SK-N-SH treated with all-trans-retinoic acid at 6 μM for 48 hours (cell line): ENCODE data around the gene CLN5.

Experiments used
- ATAC-seq: fragments of 200-7000 bp; cut with Tn5 transposase; 3 replicates; pipeline ENCODE4 v1.9.1; 2020; ENCODE audit warnings: mild to moderate bottlenecking, moderate library complexity
- ARNTL ChIP-seq: fragments of 450-650 bp; formaldehyde crosslinking; IDR thresholded peaks from 2 replicates; pipeline ENCODE4 v1.5.0; 2020; ENCODE audit warnings: low read depth, mild to moderate bottlenecking, moderate library complexity, borderline replicate concordance
- CREB5 ChIP-seq: fragments of 250-450 bp; sonication (Bioruptor Pico); IDR thresholded peaks from 2 replicates; pipeline ENCODE4 v1.5.1; 2020; ENCODE audit warnings: low read depth, mild to moderate bottlenecking, moderate library complexity
- CSDC2 ChIP-seq: fragments of 250-450 bp; sonication (Bioruptor Pico); IDR thresholded peaks from 2 replicates; pipeline ENCODE4 v1.5.0; 2020; ENCODE audit warnings: mild to moderate bottlenecking, moderate library complexity
- CSRNP3 ChIP-seq: fragments of 250-450 bp; sonication (Bioruptor Pico); IDR thresholded peaks from 2 replicates; pipeline ENCODE4 v1.5.1; 2021; ENCODE audit warnings: mild to moderate bottlenecking, moderate library complexity
- ESRRG ChIP-seq: fragments of 250-450 bp; sonication (Bioruptor Pico); IDR thresholded peaks from 2 replicates; pipeline ENCODE4 v1.6.1; 2021; ENCODE audit warnings: mild to moderate bottlenecking
- GLIS3 ChIP-seq: fragments of 250-450 bp; sonication (Bioruptor Pico); IDR thresholded peaks from 2 replicates; pipeline ENCODE4 v1.5.0; 2020; ENCODE audit warnings: mild to moderate bottlenecking, moderate library complexity
- ISL1 ChIP-seq: fragments of 250-450 bp; sonication (Bioruptor Pico); IDR thresholded peaks from 2 replicates; pipeline ENCODE4 v2.1.2; 2022; ENCODE audit warnings: mild to moderate bottlenecking, moderate library complexity
- PATZ1 ChIP-seq: fragments of 250-450 bp; sonication (Bioruptor Pico); IDR thresholded peaks from 2 replicates; pipeline ENCODE4 v1.8.0; 2020; ENCODE audit warnings: mild to moderate bottlenecking, moderate library complexity, borderline replicate concordance
- POU6F1 ChIP-seq: fragments of 250-450 bp; sonication (Bioruptor Pico); IDR thresholded peaks from 2 replicates; pipeline ENCODE4 v1.8.0; 2021; ENCODE audit warnings: low read depth, mild to moderate bottlenecking, moderate library complexity, borderline replicate concordance
- PPARA ChIP-seq: fragments of 250-450 bp; sonication (Bioruptor Pico); IDR thresholded peaks from 2 replicates; pipeline ENCODE4 v1.5.0; 2020; ENCODE audit warnings: mild to moderate bottlenecking, borderline replicate concordance
- RARB ChIP-seq: fragments of 250-450 bp; sonication (Bioruptor Pico); IDR thresholded peaks from 2 replicates; pipeline ENCODE4 v1.8.0; 2021; ENCODE audit warnings: mild to moderate bottlenecking, moderate library complexity
- SNAI2 ChIP-seq: fragments of 250-450 bp; sonication (Bioruptor Pico); IDR thresholded peaks from 2 replicates; pipeline ENCODE4 v1.5.0; 2020; ENCODE audit warnings: mild to moderate bottlenecking, moderate library complexity
- TCF4 ChIP-seq: fragments of 250-450 bp; sonication (Bioruptor Pico); IDR thresholded peaks from 2 replicates; pipeline ENCODE4 v1.8.0; 2021; ENCODE audit warnings: mild to moderate bottlenecking, moderate library complexity, borderline replicate concordance
- TOX ChIP-seq: fragments of 250-450 bp; sonication (Bioruptor Pico); IDR thresholded peaks from 2 replicates; pipeline ENCODE4 v1.8.0; 2021; ENCODE audit warnings: mild to moderate bottlenecking, moderate library complexity, borderline replicate concordance
- ZC3H10 ChIP-seq: fragments of 250-450 bp; sonication (Bioruptor Pico); IDR thresholded peaks from 2 replicates; pipeline ENCODE4 v1.5.1; 2021; ENCODE audit warnings: mild to moderate bottlenecking, moderate library complexity
- ZFP30 ChIP-seq: fragments of 450-650 bp; formaldehyde crosslinking; IDR thresholded peaks from 2 replicates; pipeline ENCODE4 v1.5.0; 2022; ENCODE audit warnings: mild to moderate bottlenecking, moderate library complexity
- ZNF565 ChIP-seq: fragments of 450-650 bp; formaldehyde crosslinking; conservative IDR thresholded peaks from 2 replicates; pipeline ENCODE4 v1.5.0; 2020; ENCODE audit warnings: low read depth, mild to moderate bottlenecking, moderate library complexity
- ZNF70 ChIP-seq: fragments of 450-650 bp; formaldehyde crosslinking; IDR thresholded peaks from 2 replicates; pipeline ENCODE4 v1.5.0; 2020; ENCODE audit warnings: mild to moderate bottlenecking, moderate library complexity
- ZNF8 ChIP-seq: fragments of 450-650 bp; formaldehyde crosslinking; IDR thresholded peaks from 2 replicates; pipeline ENCODE4 v1.5.0; 2020; ENCODE audit warnings: mild to moderate bottlenecking, moderate library complexity

The CLN5 gene

GRCh38 chr13:76976490-76976889, 15.4 kb upstream of the CLN5 start:
- ATAC-seq, result no peak
- TF ChIP-seq RARB (CRISPR knock-in tag), result no peak
- TF ChIP-seq ZNF8 (CRISPR knock-in tag), result no peak
- TF ChIP-seq CSDC2 (CRISPR knock-in tag), result no peak
- no peak for TF ChIP-seq TOX
- no peak for TF ChIP-seq TCF4
- no peak for TF ChIP-seq ZC3H10 (CRISPR knock-in tag)
- TF ChIP-seq CSRNP3 (CRISPR knock-in tag), result no peak
- no peak for TF ChIP-seq ESRRG (CRISPR knock-in tag)
- no peak for TF ChIP-seq ZNF565 (CRISPR knock-in tag)
- TF ChIP-seq PPARA, result no peak
- TF ChIP-seq ZNF70 (CRISPR knock-in tag), result no peak
- TF ChIP-seq PATZ1 (CRISPR knock-in tag), result no peak
- TF ChIP-seq ZFP30, result no peak
- no peak for TF ChIP-seq ARNTL
- no peak for TF ChIP-seq GLIS3
- TF ChIP-seq, all 23 proteins: peak for 0

- ATAC-seq, result no peak
- TF ChIP-seq ZNF70 (CRISPR knock-in tag), result no peak
- TF ChIP-seq POU6F1 (CRISPR knock-in tag), result no peak
- TF ChIP-seq CSDC2 (CRISPR knock-in tag), result no peak
- no peak for TF ChIP-seq PATZ1 (CRISPR knock-in tag)
- TF ChIP-seq ARNTL, result no peak
Measured at GRCh38 chr13:76976929-76977328, 15.0 kb upstream of the CLN5 start.

GRCh38 chr13:76980075-76980718, 11.7 kb upstream of the CLN5 start:
- TF ChIP-seq SNAI2 (CRISPR knock-in tag) (no peak), POU6F1 (CRISPR knock-in tag) (no peak), ISL1 (no peak), PPARA (no peak), ESRRG (CRISPR knock-in tag) (no peak), PATZ1 (CRISPR knock-in tag) (no peak), GLIS3 (no peak), CREB5 (CRISPR knock-in tag) (no peak), CSDC2 (CRISPR knock-in tag) (no peak), RARB (CRISPR knock-in tag) (no peak), CSRNP3 (CRISPR knock-in tag) (no peak), ZC3H10 (CRISPR knock-in tag) (no peak), ZNF565 (CRISPR knock-in tag) (no peak)
- ATAC-seq, result peak; percentile 100
